Measurements from ENCODE around the gene RB1.

Gene RB1

GRCh38 chr13:48303359-48304142, at the start of gene RB1:
Gene RB1 (plus strand): TSS chr13:48303751. CDS start chr13:48303913, 162 bp downstream.
- peak within 1 kb of the TSS; percentile 96 for H3K27ac Mint-ChIP-seq
- H3K27me3 Mint-ChIP-seq = no peaks in the 10 kb centered on the region
- H3K9me3 Mint-ChIP-seq (ENCODE audit: low read depth) = no peaks in the 10 kb centered on the region
- H3K36me3 Mint-ChIP-seq = no peaks in the 10 kb centered on the region
- H3K4me3 Mint-ChIP-seq = peak within 1 kb of the TSS; percentile 95
- H3K4me1 Mint-ChIP-seq (ENCODE audit: low read depth) = peaks cover 24% of the 10 kb centered on the region

GRCh38 chr13:48253849-48254248, 49.7 kb upstream of the RB1 start:
- no peaks in the 10 kb centered on the region for H3K27me3 Mint-ChIP-seq
- peaks cover 71% of the 10 kb centered on the region for H3K4me1 Mint-ChIP-seq (ENCODE audit: low read depth)

GRCh38 chr13:48255090-48255489, 48.5 kb upstream of the RB1 start:
- H3K36me3 Mint-ChIP-seq = peaks cover 15% of the 10 kb centered on the region
- peak overlapping the region; percentile 68 for H3K27ac Mint-ChIP-seq
- no peaks in the 10 kb centered on the region for H3K27me3 Mint-ChIP-seq
- H3K4me3 Mint-ChIP-seq = no peak overlapping the region
- no peaks in the 10 kb centered on the region for H3K9me3 Mint-ChIP-seq (ENCODE audit: low read depth)
- H3K4me1 Mint-ChIP-seq (ENCODE audit: low read depth) = peaks cover 71% of the 10 kb centered on the region

More at GRCh38 chr13:48253849-48254248, 49.7 kb upstream of the RB1 start:
- Mint-ChIP-seq H3K36me3 (peaks cover 13% of the 10 kb centered on the region), H3K27ac (peak overlapping the region; percentile 68), H3K4me3 (no peak overlapping the region), H3K9me3 (ENCODE audit: low read depth) (no peaks in the 10 kb centered on the region)

GRCh38 chr13:48255954-48256353, 47.6 kb upstream of the RB1 start:
- Mint-ChIP-seq H3K4me3 (no peak overlapping the region), H3K36me3 (peaks cover 19% of the 10 kb centered on the region), H3K4me1 (ENCODE audit: low read depth) (peaks cover 67% of the 10 kb centered on the region), H3K27me3 (no peaks in the 10 kb centered on the region), H3K27ac (peak overlapping the region; percentile 28), H3K9me3 (ENCODE audit: low read depth) (no peaks in the 10 kb centered on the region)

- Mint-ChIP-seq H3K4me1 (ENCODE audit: low read depth) (peaks cover 63% of the 10 kb centered on the region), H3K9me3 (ENCODE audit: low read depth) (no peaks in the 10 kb centered on the region), H3K36me3 (peaks cover 23% of the 10 kb centered on the region)
Observed at GRCh38 chr13:48258002-48258401, 45.5 kb upstream of the RB1 start.

GRCh38 chr13:48258430-48258829, 45.1 kb upstream of the RB1 start:
- Mint-ChIP-seq H3K9me3 (ENCODE audit: low read depth) (no peaks in the 10 kb centered on the region), H3K27ac (peak overlapping the region; percentile 87), H3K27me3 (no peaks in the 10 kb centered on the region), H3K4me1 (ENCODE audit: low read depth) (peaks cover 65% of the 10 kb centered on the region), H3K4me3 (no peak overlapping the region), H3K36me3 (peaks cover 25% of the 10 kb centered on the region)

More at GRCh38 chr13:48258002-48258401, 45.5 kb upstream of the RB1 start:
- H3K27me3 Mint-ChIP-seq = no peaks in the 10 kb centered on the region
- H3K4me3 Mint-ChIP-seq = no peak overlapping the region
- H3K27ac Mint-ChIP-seq = peak overlapping the region; percentile 87

GRCh38 chr13:48260970-48261369, 42.6 kb upstream of the RB1 start:
- Mint-ChIP-seq H3K4me3 (no peak overlapping the region), H3K27ac (peak overlapping the region; percentile 72), H3K4me1 (ENCODE audit: low read depth) (peaks cover 74% of the 10 kb centered on the region), H3K36me3 (peaks cover 27% of the 10 kb centered on the region), H3K27me3 (no peaks in the 10 kb centered on the region), H3K9me3 (ENCODE audit: low read depth) (no peaks in the 10 kb centered on the region)

GRCh38 chr13:48263196-48263595, 40.4 kb upstream of the RB1 start:
- no peaks in the 10 kb centered on the region for H3K9me3 Mint-ChIP-seq (ENCODE audit: low read depth)
- H3K4me3 Mint-ChIP-seq = no peak overlapping the region
- no peaks in the 10 kb centered on the region for H3K27me3 Mint-ChIP-seq
- peaks cover 23% of the 10 kb centered on the region for H3K36me3 Mint-ChIP-seq
- no peak overlapping the region for H3K27ac Mint-ChIP-seq
- peaks cover 72% of the 10 kb centered on the region for H3K4me1 Mint-ChIP-seq (ENCODE audit: low read depth)

- Mint-ChIP-seq H3K36me3 (peaks cover 23% of the 10 kb centered on the region), H3K4me3 (no peak overlapping the region), H3K27ac (peak overlapping the region; percentile 62), H3K27me3 (no peaks in the 10 kb centered on the region), H3K4me1 (ENCODE audit: low read depth) (peaks cover 68% of the 10 kb centered on the region), H3K9me3 (ENCODE audit: low read depth) (no peaks in the 10 kb centered on the region)
Observed at GRCh38 chr13:48264058-48264457, 39.5 kb upstream of the RB1 start.

- peaks cover 17% of the 10 kb centered on the region for H3K36me3 Mint-ChIP-seq
- no peaks in the 10 kb centered on the region for H3K27me3 Mint-ChIP-seq
- H3K27ac Mint-ChIP-seq = peak overlapping the region; percentile 81
- H3K4me1 Mint-ChIP-seq (ENCODE audit: low read depth) = peaks cover 57% of the 10 kb centered on the region
- peak overlapping the region; percentile 62 for H3K4me3 Mint-ChIP-seq
- H3K9me3 Mint-ChIP-seq (ENCODE audit: low read depth) = no peaks in the 10 kb centered on the region
Observed at GRCh38 chr13:48265217-48265815, 38.2 kb upstream of the RB1 start.

GRCh38 chr13:48266150-48266549, 37.4 kb upstream of the RB1 start:
- Mint-ChIP-seq H3K4me3 (peak overlapping the region; percentile 4), H3K27ac (peak overlapping the region; percentile 77), H3K4me1 (ENCODE audit: low read depth) (peaks cover 50% of the 10 kb centered on the region), H3K9me3 (ENCODE audit: low read depth) (no peaks in the 10 kb centered on the region), H3K27me3 (no peaks in the 10 kb centered on the region), H3K36me3 (peaks cover 13% of the 10 kb centered on the region)

GRCh38 chr13:48266701-48267639, 36.6 kb upstream of the RB1 start:
- no peaks in the 10 kb centered on the region for H3K9me3 Mint-ChIP-seq (ENCODE audit: low read depth)
- H3K36me3 Mint-ChIP-seq = peaks cover 13% of the 10 kb centered on the region
- peaks cover 48% of the 10 kb centered on the region for H3K4me1 Mint-ChIP-seq (ENCODE audit: low read depth)
- H3K27ac Mint-ChIP-seq = peak overlapping the region; percentile 77
- no peak overlapping the region for H3K4me3 Mint-ChIP-seq
- no peaks in the 10 kb centered on the region for H3K27me3 Mint-ChIP-seq

GRCh38 chr13:48268019-48268418, 35.5 kb upstream of the RB1 start:
- peak overlapping the region; percentile 46 for H3K27ac Mint-ChIP-seq
- peaks cover 5% of the 10 kb centered on the region for H3K36me3 Mint-ChIP-seq
- H3K4me3 Mint-ChIP-seq = no peak overlapping the region
- H3K4me1 Mint-ChIP-seq (ENCODE audit: low read depth) = peaks cover 38% of the 10 kb centered on the region
- H3K9me3 Mint-ChIP-seq (ENCODE audit: low read depth) = no peaks in the 10 kb centered on the region
- no peaks in the 10 kb centered on the region for H3K27me3 Mint-ChIP-seq

GRCh38 chr13:48273346-48273745, 30.2 kb upstream of the RB1 start:
- Mint-ChIP-seq H3K4me3 (no peak overlapping the region), H3K36me3 (no peaks in the 10 kb centered on the region), H3K9me3 (ENCODE audit: low read depth) (no peaks in the 10 kb centered on the region), H3K27me3 (no peaks in the 10 kb centered on the region), H3K27ac (no peak overlapping the region), H3K4me1 (ENCODE audit: low read depth) (peaks cover 3% of the 10 kb centered on the region)

GRCh38 chr13:48275507-48275906, 28.0 kb upstream of the RB1 start:
- H3K4me1 Mint-ChIP-seq (ENCODE audit: low read depth) = peaks cover 2% of the 10 kb centered on the region
- H3K27me3 Mint-ChIP-seq = no peaks in the 10 kb centered on the region
- no peak overlapping the region for H3K27ac Mint-ChIP-seq
- H3K36me3 Mint-ChIP-seq = no peaks in the 10 kb centered on the region
- H3K9me3 Mint-ChIP-seq (ENCODE audit: low read depth) = no peaks in the 10 kb centered on the region
- H3K4me3 Mint-ChIP-seq = no peak overlapping the region
